ENCODE measurements around the gene CAPZB. TPM values are rescaled to one million over a fixed set of nuclear protein-coding genes. Genes with fewer than 3 reads are reported as not detected.

The CAPZB gene
- total RNA-seq, 3 donors from 2014 or later (not counting 1 experiment from before 2014, with no cell fraction given) = 369 to 393 (median 375) TPM

GRCh38 chr1:19365721-19366120 lies 119.6 kb downstream of the CAPZB start:
- H3K4me3 ChIP-seq (ENCODE audit: low read length) = no peak overlapping the region
- no peaks in the 10 kb centered on the region for H3K27me3 ChIP-seq (ENCODE audit: control insufficient read depth, insufficient read depth, low read length)
- DNase-seq (no peak), ATAC-seq (no peak)
- no peaks in the 10 kb centered on the region for H3K9me3 Mint-ChIP-seq
- no peak overlapping the region for H3K27ac ChIP-seq (ENCODE audit: low read length)
- H3K27ac Mint-ChIP-seq = peak overlapping the region in 1 of 2 donors; percentile 58
- H3K36me3 ChIP-seq (ENCODE audit: control insufficient read depth, insufficient read depth, low read length) = peaks cover 2% of the 10 kb centered on the region
- no peaks in the 10 kb centered on the region for H3K9me3 ChIP-seq (ENCODE audit: control insufficient read depth, insufficient read depth, low read length)
- intact Hi-C loops (cut with micrococcal nuclease) = no loop called here
- H3K36me3 Mint-ChIP-seq = no peaks in the 10 kb centered on the region
- no peak overlapping the region for H3K4me3 Mint-ChIP-seq
- WGBS (ENCODE audit: insufficient coverage) = 91% methylated on average over 10 of the region's 10 CpGs
- TF ChIP-seq, protein P1, sequence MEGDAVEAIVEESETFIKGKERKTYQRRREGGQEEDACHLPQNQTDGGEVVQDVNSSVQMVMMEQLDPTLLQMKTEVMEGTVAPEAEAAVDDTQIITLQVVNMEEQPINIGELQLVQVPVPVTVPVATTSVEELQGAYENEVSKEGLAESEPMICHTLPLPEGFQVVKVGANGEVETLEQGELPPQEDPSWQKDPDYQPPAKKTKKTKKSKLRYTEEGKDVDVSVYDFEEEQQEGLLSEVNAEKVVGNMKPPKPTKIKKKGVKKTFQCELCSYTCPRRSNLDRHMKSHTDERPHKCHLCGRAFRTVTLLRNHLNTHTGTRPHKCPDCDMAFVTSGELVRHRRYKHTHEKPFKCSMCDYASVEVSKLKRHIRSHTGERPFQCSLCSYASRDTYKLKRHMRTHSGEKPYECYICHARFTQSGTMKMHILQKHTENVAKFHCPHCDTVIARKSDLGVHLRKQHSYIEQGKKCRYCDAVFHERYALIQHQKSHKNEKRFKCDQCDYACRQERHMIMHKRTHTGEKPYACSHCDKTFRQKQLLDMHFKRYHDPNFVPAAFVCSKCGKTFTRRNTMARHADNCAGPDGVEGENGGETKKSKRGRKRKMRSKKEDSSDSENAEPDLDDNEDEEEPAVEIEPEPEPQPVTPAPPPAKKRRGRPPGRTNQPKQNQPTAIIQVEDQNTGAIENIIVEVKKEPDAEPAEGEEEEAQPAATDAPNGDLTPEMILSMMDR (IDR thresholded peaks at IDR 0.05) = no peak
- H3K4me1 Mint-ChIP-seq = peaks cover 41 to 56% of the 10 kb centered on the region in 2 donors
- H3K4me1 ChIP-seq (ENCODE audit: control insufficient read depth, insufficient read depth, low read length) = no peaks in the 10 kb centered on the region
- no peaks in the 10 kb centered on the region for H3K27me3 Mint-ChIP-seq (ENCODE audit: low read depth in 2 of 2)

DNA sequence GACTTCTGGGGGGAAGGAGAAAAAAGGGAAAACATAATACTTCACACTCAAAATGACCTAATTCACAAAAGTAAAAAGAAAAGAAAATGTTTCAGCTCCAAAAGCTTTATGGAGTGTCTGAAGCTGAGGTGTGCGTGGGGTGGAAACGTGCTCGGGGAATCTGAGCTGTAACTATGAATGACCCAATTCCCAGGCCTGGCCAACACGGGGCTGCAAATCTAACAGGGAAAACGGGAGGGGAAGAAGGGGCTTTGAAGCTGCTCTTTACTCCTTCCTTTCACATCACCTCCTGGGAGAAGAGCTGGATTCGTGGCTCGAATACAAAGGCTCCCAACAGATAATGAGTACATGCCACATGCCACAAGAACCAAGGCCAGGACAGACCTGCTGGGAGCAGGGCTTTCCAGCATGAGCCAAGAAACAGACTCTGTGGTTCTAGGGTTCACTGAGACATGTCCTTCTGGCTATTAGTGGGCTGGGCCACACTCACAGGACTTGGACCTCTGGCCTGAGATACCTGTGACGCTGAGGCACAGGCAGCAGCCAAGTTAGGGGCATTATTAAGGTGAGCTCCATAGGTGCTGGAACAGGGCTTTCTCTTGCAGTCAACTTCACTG lies 121.7 kb downstream of the CAPZB start:
- Histone ChIP-seq H3K9me3 (ENCODE audit: control insufficient read depth, insufficient read depth, low read length) (no peaks in the 10 kb centered on the region), H3K27me3 (ENCODE audit: control insufficient read depth, insufficient read depth, low read length) (no peaks in the 10 kb centered on the region), H3K36me3 (ENCODE audit: control insufficient read depth, insufficient read depth, low read length) (peaks cover 2% of the 10 kb centered on the region), H3K27ac (ENCODE audit: low read length) (no peak overlapping the region), H3K4me1 (ENCODE audit: control insufficient read depth, insufficient read depth, low read length) (peaks cover 9% of the 10 kb centered on the region), H3K4me3 (ENCODE audit: low read length) (no peak overlapping the region)
- DNase-seq (no peak), ATAC-seq (no peak)
- H3K9me3 Mint-ChIP-seq = no peaks in the 10 kb centered on the region
- no peak overlapping the region for H3K4me3 Mint-ChIP-seq
- peaks cover 53 to 62% of the 10 kb centered on the region in 2 donors for H3K4me1 Mint-ChIP-seq
- H3K27me3 Mint-ChIP-seq (ENCODE audit: low read depth in 2 of 2) = no peaks in the 10 kb centered on the region
- intact Hi-C loops (cut with micrococcal nuclease) = no loop called here
- peak overlapping the region; percentile 8 to 24 for H3K27ac Mint-ChIP-seq
- WGBS (ENCODE audit: insufficient coverage) = 98% methylated on average over 8 of the region's 8 CpGs
- TF ChIP-seq, protein P1 (IDR thresholded peaks at IDR 0.05) = no peak
- H3K36me3 Mint-ChIP-seq = no peaks in the 10 kb centered on the region

DNA sequence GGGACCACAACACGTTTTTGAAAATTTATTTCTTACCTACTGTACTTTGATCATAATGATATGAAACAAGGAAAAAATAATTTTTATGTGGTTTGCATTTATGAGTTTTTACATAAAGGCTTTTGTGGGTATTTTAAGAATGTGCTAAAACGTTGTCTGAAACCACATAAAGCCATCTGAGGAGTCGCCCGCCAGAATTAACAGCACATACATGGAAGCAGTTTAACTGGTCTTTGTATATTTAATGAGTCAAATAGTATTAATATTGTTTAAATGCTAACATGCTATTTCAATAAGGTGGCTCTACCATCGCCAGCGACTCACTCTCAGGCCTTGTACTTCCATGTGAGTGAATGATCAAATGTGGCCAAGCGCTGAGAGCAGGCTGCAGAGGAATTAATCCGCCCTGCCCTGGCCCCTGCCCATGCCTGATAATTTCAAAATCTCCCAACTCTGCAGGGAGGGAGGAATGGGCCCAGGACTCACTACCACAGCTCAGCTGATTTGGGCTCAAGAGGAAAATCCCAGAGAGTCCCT lies 123.7 kb downstream of the CAPZB start:
- Mint-ChIP-seq H3K27ac (no peak overlapping the region), H3K27me3 (ENCODE audit: low read depth in 2 of 2) (no peaks in the 10 kb centered on the region), H3K36me3 (no peaks in the 10 kb centered on the region), H3K4me3 (no peak overlapping the region), H3K9me3 (no peaks in the 10 kb centered on the region), H3K4me1 (peaks cover 54 to 58% of the 10 kb centered on the region in 2 donors)
- TF ChIP-seq, protein P1 (IDR thresholded peaks at IDR 0.05) = no peak
- H3K9me3 ChIP-seq (ENCODE audit: control insufficient read depth, insufficient read depth, low read length) = no peaks in the 10 kb centered on the region
- DNase-seq = no peak
- peaks cover 9% of the 10 kb centered on the region for H3K4me1 ChIP-seq (ENCODE audit: control insufficient read depth, insufficient read depth, low read length)
- 69% methylated on average over 7 of the region's 8 CpGs for WGBS (ENCODE audit: insufficient coverage)
- peaks cover 9% of the 10 kb centered on the region for H3K36me3 ChIP-seq (ENCODE audit: control insufficient read depth, insufficient read depth, low read length)
- intact Hi-C loops (cut with micrococcal nuclease) = no loop called here
- ATAC-seq = no peak
- H3K4me3 ChIP-seq (ENCODE audit: low read length) = no peak overlapping the region
- no peaks in the 10 kb centered on the region for H3K27me3 ChIP-seq (ENCODE audit: control insufficient read depth, insufficient read depth, low read length)
- H3K27ac ChIP-seq (ENCODE audit: low read length) = no peak overlapping the region
